ENCODE data around the gene C16orf92.

The C16orf92 gene

DNA sequence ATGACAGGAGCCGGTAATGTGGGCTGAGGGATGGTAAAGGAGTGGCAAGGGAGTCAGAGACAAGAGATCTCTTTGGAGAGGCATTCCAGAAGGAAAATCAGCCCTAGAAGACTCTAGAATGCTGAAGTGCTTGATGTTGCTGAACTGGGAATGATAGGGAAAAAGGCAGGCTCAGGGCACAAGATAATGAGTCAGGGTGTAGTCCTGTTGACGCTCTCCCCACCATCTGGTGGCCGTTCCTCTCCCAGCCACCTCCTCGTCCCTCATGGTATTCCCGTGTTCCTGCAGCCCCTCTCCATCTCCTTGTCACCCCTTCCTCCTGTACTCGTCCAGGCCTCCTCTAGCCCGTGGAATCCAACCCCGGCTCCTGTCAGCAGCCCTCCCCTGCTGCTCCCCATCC, 31.5 kb downstream of the C16orf92 start:
- Histone ChIP-seq H3K27ac (no peak overlapping the region), H3K4me3 (no peak overlapping the region)
- TF ChIP-seq, protein P1, sequence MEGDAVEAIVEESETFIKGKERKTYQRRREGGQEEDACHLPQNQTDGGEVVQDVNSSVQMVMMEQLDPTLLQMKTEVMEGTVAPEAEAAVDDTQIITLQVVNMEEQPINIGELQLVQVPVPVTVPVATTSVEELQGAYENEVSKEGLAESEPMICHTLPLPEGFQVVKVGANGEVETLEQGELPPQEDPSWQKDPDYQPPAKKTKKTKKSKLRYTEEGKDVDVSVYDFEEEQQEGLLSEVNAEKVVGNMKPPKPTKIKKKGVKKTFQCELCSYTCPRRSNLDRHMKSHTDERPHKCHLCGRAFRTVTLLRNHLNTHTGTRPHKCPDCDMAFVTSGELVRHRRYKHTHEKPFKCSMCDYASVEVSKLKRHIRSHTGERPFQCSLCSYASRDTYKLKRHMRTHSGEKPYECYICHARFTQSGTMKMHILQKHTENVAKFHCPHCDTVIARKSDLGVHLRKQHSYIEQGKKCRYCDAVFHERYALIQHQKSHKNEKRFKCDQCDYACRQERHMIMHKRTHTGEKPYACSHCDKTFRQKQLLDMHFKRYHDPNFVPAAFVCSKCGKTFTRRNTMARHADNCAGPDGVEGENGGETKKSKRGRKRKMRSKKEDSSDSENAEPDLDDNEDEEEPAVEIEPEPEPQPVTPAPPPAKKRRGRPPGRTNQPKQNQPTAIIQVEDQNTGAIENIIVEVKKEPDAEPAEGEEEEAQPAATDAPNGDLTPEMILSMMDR (IDR thresholded peaks at IDR 0.05) = no peak
- DNase-seq (ENCODE audit: low spot score) = no peak

DNA sequence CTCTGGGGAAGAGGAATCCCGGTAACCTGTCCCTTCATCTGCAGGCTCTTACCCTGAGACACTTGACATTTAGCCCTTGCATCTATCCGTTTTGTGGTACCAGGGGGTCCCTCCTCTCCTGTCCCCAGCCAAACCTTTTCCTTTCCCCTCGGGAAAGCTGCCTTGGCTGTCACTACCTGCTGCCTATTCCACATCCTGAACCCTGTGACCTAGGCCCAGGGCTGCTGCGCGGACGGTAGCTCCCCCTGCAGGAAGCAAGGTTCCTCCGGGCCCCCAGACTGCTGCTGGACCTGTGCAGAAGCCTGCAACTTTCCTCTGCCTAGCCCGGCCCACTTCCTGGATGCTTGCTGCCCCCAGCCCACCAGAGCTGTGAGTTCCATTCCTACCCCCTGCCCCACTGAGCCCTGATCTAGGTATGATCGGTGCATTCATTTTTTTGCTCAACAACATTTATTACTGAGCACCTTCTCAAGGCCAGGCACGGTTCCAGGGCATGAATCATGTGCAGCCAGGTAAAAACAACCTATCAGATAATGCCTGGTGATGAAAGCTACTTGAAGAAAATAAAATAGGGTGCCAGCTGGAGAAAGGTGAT, 32.1 kb downstream of the C16orf92 start:
- no peak for DNase-seq (ENCODE audit: low spot score)

DNA sequence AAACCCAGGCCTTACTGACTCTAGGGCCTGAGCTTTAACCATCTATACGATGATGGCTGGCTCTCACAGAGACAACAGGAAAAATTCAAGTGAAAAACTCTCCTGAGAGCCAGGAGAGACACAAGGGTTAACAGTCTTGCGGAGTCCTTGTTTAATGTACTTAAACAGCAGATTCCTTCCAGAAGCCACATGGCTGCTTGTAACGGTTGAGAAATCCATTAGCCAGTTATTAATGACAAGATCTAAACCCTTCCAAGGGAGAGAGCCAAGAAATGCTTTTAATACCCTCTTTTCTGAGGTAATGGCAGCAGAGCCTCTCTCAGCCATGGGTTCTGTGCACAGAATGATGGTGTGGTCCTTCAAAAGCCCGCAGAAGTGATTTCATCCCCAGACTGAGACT, 37.3 kb downstream of the C16orf92 start:
- no peak for DNase-seq (ENCODE audit: low spot score)
- TF ChIP-seq, protein P1 (IDR thresholded peaks at IDR 0.05) = no peak
- Histone ChIP-seq H3K27ac (no peak overlapping the region), H3K4me3 (no peak overlapping the region)

More for the DNA sequence above, 32.1 kb downstream of the C16orf92 start:
- Histone ChIP-seq H3K4me3 (no peak overlapping the region), H3K27ac (no peak overlapping the region)
- TF ChIP-seq, protein P1 (IDR thresholded peaks at IDR 0.05) = no peak

DNA sequence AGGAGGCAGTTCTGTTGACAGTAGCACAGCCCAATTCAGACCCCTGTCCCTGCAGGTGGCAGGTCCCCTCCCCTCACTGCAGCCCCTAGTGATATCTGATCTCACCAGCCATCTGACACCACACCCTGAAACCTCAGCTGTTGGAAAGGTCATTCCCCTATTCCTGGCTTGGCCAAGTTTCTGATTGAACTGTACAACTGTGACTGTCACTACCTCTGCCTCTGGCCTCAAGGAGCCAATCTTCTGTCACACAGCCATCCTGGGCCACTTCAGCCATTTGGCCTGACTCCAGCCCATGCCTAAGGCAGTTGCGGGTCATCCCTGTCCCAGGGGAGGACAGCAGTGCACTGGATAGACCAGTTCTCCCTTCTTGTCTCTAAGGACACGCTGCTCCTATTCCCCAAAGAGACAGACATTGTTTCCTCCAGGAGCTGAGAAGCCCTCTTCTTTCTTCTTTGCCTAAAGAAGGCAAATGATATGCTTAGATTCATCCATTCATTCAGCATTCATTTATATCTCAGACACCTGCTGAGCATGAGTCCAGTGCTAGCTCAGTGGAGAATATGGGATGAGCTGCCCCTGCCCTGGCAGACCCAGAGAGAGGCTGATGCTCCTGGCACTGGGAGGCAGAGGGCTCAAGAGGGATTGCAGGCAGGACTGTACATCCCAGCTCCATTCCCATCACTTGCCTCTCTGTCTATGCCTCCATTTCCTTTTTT, 38.0 kb downstream of the C16orf92 start:
- no peak for DNase-seq (ENCODE audit: low spot score)
- H3K4me3 ChIP-seq = no peak overlapping the region
- TF ChIP-seq, protein P1 (IDR thresholded peaks at IDR 0.05) = no peak
- no peak overlapping the region for H3K27ac ChIP-seq

DNA sequence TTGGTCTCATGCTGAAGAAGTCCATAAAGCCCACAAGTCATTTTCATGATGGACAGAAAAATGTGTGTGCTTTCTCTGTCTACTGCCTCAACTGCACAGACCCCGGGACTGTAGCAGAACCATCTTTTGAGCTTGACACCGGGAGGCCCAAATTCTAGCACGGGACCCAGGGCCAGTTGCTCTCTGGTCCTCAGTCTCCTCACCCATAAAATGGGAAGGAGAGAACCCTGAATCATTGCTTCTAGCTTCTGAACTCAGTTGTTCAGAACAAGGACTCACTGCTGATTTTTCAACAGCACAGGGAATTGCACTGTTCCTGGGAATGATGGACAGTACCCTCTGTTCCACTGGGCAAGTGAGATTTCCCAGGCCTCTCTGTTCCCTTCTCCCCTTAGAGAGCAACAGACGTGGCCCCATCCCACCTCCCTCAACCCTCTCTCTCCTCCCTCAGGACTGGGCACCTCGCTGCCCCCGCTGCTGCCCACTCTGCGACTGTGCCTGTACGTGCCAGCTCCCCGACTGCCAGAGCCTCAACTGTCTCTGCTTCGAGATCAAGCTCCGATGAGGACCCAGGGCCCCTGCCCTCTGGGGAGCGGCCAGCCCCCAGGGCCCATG, 40.4 kb downstream of the C16orf92 start:
- TF ChIP-seq, protein P1 (IDR thresholded peaks at IDR 0.05) = no peak
- H3K4me3 ChIP-seq = peak overlapping the region; percentile 80
- DNase-seq (ENCODE audit: low spot score) = no peak
- H3K27ac ChIP-seq = peak overlapping the region; percentile 99 to 100

DNA sequence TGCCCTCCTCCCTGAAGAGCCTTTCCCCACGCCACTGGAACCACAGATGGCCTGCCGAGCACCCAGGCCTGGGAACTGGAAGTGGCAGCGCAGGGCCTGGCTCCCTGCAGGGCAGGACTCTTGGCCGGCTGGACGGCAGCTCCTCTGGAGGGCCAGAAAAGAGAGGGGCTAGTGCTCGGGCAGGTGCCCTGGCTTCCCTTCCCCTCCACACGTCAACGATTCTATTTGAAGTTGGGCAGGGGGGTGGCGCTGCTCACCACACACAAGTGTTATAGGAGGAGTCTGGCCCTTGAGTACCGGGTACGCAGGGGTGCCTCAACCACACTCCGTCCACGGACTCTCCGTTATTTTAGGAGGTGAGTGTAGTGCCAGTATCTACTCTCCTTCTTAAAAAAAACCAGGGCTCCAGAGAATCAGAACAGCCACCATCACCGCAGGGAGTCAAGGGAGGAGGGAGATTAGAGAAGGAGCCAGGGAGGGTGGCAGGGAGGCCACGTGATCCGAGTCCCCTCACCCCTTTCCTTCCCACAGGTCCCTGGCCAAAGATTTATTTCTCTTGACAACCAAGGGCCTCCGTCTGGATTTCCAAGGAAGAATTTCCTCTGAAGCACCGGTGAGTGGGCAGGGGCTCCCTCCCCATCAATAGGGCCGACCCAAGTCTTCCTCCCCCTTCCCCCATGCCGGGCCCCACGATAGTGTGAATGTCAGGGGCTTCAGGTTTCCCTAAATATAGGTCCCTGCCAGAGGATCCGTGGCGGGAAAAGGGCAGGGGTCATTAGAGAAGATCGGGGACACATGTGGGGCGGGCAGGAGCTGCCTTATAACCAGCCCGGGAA, 41.1 kb downstream of the C16orf92 start:
- DNase-seq (ENCODE audit: low spot score) = peak; percentile 87
- Histone ChIP-seq H3K27ac (peak overlapping the region; percentile 99 to 100), H3K4me3 (peak overlapping the region; percentile 80)
- TF ChIP-seq, protein P1 (IDR thresholded peaks at IDR 0.05) = no peak

All from coronary artery (tissue), 2 donors.